Upper lobe of left lung (tissue), 4 donors: ENCODE data around the gene ZBTB16.

Experiments
- CTCF ChIP-seq, 6 experiments: fragments of 450-650 bp in 4 of 6; fragments of 200-600 bp in 2 of 6; sonication (generic) in 2 of 6; IDR thresholded peaks; one replicate each; pipeline ENCODE4 v1.5.1; 2016 to 2019; ENCODE audit warnings: antibody characterized with exemption in 6 of 6
- EP300 ChIP-seq, 4 donors: sonication (generic); formaldehyde crosslinking; IDR thresholded peaks; one replicate each; pipeline ENCODE4 v1.5.1; 2017; ENCODE audit warnings: antibody characterized with exemption in 4 of 4, control low read depth in 2 of 4
- POLR2A ChIP-seq, 4 donors: fragments of 450-650 bp; IDR thresholded peaks; one replicate each; pipeline ENCODE4 v1.5.1; 2016 to 2017; ENCODE audit warnings: antibody characterized with exemption in 4 of 4, mild to moderate bottlenecking in 2 of 4
- POLR2AphosphoS5 ChIP-seq, 2 donors: sonication (generic); formaldehyde crosslinking; IDR thresholded peaks; one replicate each; pipeline ENCODE4 v1.5.1; 2017; ENCODE audit warnings: antibody characterized with exemption in 2 of 2

DNA sequence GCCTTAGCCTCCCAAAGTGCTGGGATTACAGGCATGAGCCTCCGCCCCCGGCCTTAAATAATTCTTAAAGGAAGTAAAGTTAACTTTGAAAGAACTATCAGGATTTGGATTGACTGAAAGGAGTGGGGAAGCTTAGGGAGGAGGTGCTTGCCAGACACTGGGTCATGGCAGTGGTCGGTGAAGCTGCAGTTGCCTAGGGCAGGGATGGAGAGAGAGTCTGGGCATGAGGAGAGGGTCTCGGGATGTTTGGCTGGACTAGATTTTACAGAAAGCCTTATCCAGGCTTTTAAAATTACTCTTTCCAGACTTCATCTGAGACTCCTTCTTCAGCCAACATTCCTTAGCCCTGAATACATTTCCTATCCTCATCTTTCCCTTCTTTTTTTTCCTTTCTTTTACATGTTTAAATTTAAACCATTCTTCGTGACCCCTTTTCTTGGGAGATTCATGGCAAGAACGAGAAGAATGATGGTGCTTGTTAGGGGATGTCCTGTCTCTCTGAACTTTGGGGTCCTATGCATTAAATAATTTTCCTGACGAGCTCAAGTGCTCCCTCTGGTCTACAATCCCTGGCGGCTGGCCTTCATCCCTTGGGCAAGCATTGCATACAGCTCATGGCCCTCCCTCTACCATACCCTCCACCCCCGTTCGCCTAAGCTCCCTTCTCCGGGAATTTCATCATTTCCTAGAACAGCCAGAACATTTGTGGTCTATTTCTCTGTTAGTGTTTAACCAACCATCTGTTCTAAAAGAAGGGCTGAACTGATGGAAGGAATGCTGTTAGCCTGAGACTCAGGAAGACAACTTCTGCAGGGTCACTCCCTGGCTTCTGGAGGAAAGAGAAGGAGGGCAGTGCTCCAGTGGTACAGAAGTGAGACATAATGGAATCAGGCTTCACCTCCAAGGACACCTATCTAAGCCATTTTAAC is 236.4 kb downstream of the ZBTB16 start, which contains the start of gene NNMT:
- no peak for TF ChIP-seq CTCF (IDR thresholded peaks at IDR 0.05)
- peak; percentile 76 to 95 for TF ChIP-seq POLR2AphosphoS5 (IDR thresholded peaks at IDR 0.05)
- peak in 1 of 4 donors; percentile 67 for TF ChIP-seq POLR2A (IDR thresholded peaks at IDR 0.05)
- peak; percentile 44 to 92 (median 85) for TF ChIP-seq EP300 (IDR thresholded peaks at IDR 0.05)
